ENCODE data around the gene FRAS1. TPM values are rescaled to one million over a fixed set of nuclear protein-coding genes. Genes with fewer than 3 reads are reported as not detected.

FRAS1 gene
- total and polyA plus RNA-seq, 8 donors = 4.7 to 21.5 (median 14.7) TPM

- H3K4me3 ChIP-seq = no peak overlapping the region
- peaks cover 22 to 24% (median 22%) of the 10 kb centered on the region in 3 donors for H3K4me1 ChIP-seq
- ATAC-seq = no peak
- no peak for TF ChIP-seq CTCF (IDR thresholded peaks at IDR 0.05)
- FAIRE-seq = no peak
- no peak for DNase-seq
- no peaks in the 10 kb centered on the region for H3K27me3 ChIP-seq
- no peaks in the 10 kb centered on the region for H3K36me3 ChIP-seq
- 55 to 59% methylated on average over 4 of the region's 4 CpGs for WGBS, 2 donors
- intact Hi-C loops (cut with DNase I) = no loop called here
- H3K27ac ChIP-seq = peak overlapping the region in 1 of 4 donors; percentile 6
- no peaks in the 10 kb centered on the region for H3K9me3 ChIP-seq
Observed at GRCh38 chr4:78562687-78563086, 505.6 kb downstream of the FRAS1 start.

- TF ChIP-seq CTCF (IDR thresholded peaks at IDR 0.05) = no peak
- Histone ChIP-seq H3K36me3 (no peaks in the 10 kb centered on the region), H3K9me3 (no peaks in the 10 kb centered on the region), H3K4me3 (no peak overlapping the region), H3K4me1 (peaks cover 16 to 32% (median 27%) of the 10 kb centered on the region in 3 donors), H3K27me3 (no peaks in the 10 kb centered on the region), H3K27ac (peak overlapping the region in 2 of 4 donors; percentile 37 to 44)
- WGBS, 2 donors = 83 to 86% methylated on average over 2 of the region's 2 CpGs
- ATAC-seq (peak in 3 of 4 donors; percentile 20 to 23 (median 22)), FAIRE-seq (no peak), DNase-seq (no peak)
- intact Hi-C loops (cut with DNase I) = no loop called here
Observed at GRCh38 chr4:78565971-78566372, 508.8 kb downstream of the FRAS1 start.

GRCh38 chr4:78566834-78567499 is 509.8 kb downstream of the FRAS1 start:
- TF ChIP-seq CTCF (IDR thresholded peaks at IDR 0.05) = no peak
- H3K36me3 ChIP-seq = no peaks in the 10 kb centered on the region
- peaks cover 6 to 22% (median 18%) of the 10 kb centered on the region in 3 donors for H3K4me1 ChIP-seq
- WGBS, 2 donors = 76 to 82% methylated on average over 8 of the region's 8 CpGs
- FAIRE-seq = no peak
- intact Hi-C loops (cut with DNase I) = no loop called here
- H3K4me3 ChIP-seq = no peak overlapping the region
- H3K9me3 ChIP-seq = no peaks in the 10 kb centered on the region
- ATAC-seq = no peak
- H3K27ac ChIP-seq = peak overlapping the region in 3 of 4 donors; percentile 3 to 58 (median 47)
- H3K27me3 ChIP-seq = no peaks in the 10 kb centered on the region
- no peak for DNase-seq

- intact Hi-C loops (cut with DNase I) = no loop called here
- no peak for FAIRE-seq
- H3K27ac ChIP-seq = peak overlapping the region in 2 of 4 donors; percentile 47 to 58
- ATAC-seq = no peak
- H3K9me3 ChIP-seq = no peaks in the 10 kb centered on the region
- no peak for TF ChIP-seq CTCF (IDR thresholded peaks at IDR 0.05)
- H3K36me3 ChIP-seq = no peaks in the 10 kb centered on the region
- no peak for DNase-seq
- H3K27me3 ChIP-seq = no peaks in the 10 kb centered on the region
- H3K4me1 ChIP-seq = peaks cover 0 to 17% (median 12%) of the 10 kb centered on the region in 3 donors
- WGBS, 2 donors = 94 to 96% methylated on average over 2 of the region's 2 CpGs
- H3K4me3 ChIP-seq = no peak overlapping the region
Observed at GRCh38 chr4:78567500-78568060, 510.5 kb downstream of the FRAS1 start.

All from pancreas (tissue), 10 donors.